Stimulated activated CD8-positive, alpha-beta memory T cell treated with anti-CD3 and anti-CD28 coated beads, Interleukin-12 subunit alpha, Interleukin-12 subunit beta, amount 100 ng/mL, for 4 hours (primary cell): ENCODE data around the gene SLC35F3.

ENCODE experiments used
- DNase-seq: peaks from one replicate; pipeline ENCODE4 v3.0.0-alpha.2; 2020; ENCODE audit warnings: low read depth

SLC35F3 gene

DNA sequence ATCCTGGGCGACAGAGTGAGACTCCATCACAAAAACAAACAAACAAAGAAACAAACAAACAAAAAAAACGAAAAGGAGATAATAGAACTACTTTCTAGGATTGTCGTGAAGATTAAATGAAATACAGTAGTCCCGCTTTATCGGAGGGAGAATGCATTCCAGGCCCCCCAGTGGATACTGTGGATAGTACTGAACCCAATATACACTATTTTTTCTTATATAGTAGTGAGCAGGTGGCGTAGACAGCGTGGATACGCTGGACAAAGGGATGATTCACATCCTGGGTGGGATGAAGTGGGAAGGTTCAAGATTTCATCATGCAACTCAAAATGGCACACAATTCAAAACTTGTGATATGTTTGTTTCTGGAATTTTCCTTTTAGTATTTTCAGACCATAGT lies 8.0 kb downstream of the SLC35F3 start:
- DNase-seq, result no peak

DNA sequence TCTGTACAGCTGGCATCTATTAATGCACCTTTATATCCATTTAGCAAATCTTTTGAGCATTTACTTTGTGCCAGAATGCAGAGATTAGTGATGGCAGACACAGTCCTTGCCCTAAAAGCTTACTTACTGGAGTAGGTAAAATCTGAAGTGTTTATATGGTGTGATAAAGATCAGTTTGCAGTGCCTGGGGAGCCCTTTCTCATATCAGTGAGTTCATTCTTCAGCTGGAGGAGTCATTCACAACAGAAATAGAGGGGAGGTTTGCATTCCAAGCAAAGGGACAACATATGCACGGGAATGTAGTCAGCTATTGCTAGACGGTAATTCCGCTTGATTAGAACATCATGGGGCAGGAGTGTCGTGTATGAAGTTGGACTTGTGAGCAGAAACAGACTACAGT lies 8.4 kb downstream of the SLC35F3 start:
- no peak for DNase-seq

DNA sequence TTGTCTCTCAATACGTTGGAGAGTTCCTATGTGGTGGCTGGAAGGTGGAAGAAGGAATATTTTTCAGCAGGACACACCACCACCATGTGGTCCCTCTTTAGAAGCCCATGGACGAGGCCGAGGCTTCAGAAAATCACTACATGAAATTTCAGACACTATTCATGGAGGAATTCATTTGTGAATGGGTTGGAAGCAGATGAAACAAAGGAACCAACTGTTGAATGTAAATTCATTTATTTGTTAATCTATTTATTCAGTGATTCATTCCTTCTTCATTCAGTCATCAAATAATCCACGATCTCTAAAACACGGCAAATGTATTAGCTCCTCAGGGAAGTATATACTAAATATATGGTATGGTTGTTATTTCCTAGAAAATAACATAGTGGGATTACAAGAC lies 12.2 kb downstream of the SLC35F3 start:
- no peak for DNase-seq

DNA sequence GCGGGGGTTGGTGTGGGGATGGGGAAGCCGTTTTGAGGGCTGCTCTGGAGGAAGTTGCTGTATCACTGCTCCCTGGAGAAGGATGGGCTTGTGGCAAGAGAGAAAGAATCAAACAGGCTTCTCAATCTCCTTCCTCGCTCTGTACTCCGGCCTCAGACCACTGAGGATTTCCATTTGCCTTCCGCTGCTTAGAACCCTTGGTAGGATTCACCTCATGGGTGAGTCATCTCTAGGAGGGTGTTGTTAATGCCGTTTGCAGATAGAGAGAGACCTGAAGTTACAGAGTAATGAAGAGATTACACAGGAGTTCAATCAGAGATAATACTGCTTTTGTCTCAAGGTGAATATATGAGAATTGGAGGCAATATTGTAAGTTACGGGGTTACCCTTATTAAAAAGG lies 15.3 kb downstream of the SLC35F3 start:
- no peak for DNase-seq

DNA sequence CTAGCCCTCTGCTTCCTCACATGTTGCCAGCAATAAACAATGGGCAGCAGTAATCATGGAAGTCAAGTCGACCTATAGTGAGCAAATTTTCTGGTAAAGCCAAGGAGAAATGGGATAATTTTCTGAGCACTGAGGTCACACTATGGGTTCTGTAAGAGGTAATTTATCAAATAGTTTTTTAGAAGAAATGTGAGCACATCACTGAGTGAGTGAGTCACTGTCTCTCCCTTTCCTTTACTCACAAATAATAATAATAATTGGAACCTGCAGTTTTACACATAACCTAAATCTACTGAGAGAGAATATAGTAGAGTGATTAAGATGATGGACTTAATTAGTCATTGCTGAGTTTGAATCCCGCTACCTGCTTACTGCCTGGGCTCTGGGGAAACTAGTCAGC lies 23.6 kb downstream of the SLC35F3 start:
- no peak for DNase-seq

DNA sequence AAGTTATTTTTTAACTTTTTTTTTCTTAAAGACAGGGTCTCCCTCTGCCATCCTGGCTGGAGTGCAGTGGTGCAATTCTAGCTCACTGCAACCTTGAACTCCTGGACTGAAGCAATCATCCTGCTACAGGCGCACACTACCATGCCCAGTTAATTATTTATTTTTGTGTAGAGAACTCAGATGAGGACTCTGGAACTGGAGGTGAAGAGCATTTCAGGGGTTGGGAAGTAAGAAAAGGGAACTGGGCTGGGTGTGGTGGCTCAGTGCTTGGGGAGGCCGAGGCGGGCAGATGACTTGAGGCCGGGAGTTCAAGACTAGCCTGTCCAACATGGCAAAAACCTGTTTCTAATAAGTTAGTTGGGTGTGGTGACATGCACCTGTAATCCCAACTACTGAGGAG lies 28.9 kb downstream of the SLC35F3 start:
- DNase-seq, result no peak

DNA sequence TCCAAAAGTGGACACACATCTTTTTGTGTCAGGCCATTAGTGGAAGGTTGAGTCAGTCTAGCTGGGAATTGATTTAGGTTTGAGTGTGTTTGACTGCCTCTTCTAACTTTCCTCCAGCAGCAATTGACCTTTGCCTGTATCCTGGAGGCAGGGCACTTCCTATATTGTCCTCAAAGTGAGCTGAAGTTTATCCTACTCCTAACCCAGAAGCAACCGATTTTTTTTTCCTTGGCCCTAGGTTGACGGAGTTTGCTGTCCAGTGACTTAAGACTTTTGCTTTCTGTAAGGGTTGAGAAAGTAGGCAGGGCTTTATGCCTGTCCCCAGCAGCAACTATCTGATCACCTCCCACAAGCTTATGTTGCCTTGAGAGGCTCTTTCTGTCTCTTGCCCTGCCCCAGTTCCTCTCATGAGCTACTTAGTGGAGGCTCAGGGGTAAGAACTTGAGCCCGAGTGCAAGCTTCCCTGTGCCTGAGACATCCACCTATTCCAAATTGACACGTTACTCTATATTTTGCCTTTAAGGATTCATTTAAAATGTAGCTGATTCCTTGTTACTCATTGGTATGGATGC lies 30.9 kb downstream of the SLC35F3 start:
- no peak for DNase-seq

DNA sequence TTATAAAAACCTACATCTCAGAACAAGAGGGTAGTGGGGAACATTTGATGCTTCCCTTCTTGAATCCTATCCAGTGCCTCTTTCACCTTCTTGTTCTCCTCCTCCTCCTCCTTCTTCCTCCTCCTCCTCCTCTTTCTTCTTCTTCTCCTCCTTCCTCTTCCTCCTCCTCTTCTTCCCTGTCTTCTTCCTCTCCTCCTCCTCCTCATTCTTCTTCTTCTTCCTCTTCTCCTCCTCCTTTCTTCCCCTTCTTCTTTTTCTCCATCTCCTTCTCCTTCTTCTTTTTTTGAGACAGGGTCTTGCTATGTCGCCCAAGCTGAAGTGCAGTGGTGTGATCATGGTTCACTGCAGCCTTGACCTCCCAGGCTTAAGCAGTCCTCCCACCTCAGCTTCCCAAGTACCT lies 31.9 kb downstream of the SLC35F3 start:
- DNase-seq, result no peak

DNA sequence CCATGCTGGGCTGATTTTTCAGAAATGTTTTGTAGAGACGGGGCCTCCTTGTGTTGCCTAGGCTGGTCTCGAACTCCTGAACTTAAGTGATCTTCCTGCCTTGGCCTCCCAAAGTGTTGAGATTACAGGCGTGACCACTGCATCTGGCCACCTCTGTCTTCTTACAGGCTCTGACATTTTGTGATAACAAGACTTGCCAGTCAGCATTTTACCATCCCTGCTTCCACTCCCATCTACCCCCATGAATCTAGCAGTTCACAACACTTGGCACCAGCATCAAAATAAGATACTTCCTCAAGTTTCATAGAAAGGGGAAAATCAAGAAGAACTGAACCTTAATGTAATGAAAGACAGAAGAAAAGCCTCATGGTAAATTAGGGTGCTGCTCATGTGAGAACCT lies 32.4 kb downstream of the SLC35F3 start:
- no peak for DNase-seq

DNA sequence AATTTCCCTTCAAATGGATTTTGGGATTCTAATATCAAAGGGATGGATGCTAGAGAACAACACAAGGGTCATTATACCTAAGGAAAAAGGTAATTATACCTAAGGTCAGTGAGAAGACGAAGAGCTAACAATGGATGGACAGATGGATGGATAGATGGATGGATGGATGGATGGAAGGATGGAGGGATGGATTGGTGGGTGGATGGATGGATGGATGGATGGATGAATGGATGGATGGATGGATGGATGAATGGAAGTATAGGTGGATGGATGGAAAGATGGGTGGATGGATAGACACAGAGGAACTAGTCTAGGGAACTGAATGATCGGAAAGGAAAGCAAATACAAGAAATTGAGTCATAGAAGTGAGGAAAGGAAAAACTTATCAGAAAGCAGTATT lies 34.0 kb downstream of the SLC35F3 start:
- no peak for DNase-seq

DNA sequence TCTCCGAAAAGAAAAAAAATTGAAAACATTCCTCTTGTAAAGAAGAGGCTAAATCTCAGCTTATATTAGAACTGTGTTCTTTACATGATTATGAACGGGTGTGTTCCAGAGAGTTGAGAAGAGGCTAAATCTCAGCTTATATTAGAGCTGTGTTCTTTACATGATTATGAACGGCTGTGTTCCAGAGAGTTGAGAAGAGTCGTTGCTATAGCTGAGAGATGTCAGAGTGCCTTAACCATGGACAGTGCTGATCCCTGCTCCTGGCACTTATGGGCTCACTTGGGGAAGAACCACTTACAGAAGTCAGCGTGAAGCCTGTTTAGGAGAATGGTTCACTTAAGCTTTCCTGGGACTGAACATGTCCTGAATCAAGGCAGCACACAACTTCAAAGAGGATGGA lies 35.0 kb downstream of the SLC35F3 start:
- DNase-seq, result no peak

DNA sequence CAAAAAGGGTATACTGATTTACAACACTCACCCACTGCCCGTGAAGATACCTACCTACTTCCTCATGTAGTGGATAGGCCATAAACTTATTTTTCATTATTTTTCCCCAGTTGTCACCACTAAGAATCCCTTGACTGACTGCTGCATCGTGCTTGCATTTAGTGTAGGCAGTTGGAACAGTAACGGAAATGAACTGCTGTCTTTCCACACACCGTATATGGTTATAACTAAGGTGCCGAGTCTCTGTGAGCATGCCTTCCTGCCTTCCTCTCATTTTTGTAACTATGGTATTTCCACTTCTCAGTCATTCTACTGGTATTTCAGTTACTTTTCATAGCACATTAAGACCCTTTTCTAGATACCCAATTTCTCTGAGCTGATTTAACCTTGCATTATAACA lies 36.4 kb downstream of the SLC35F3 start:
- no peak for DNase-seq

DNA sequence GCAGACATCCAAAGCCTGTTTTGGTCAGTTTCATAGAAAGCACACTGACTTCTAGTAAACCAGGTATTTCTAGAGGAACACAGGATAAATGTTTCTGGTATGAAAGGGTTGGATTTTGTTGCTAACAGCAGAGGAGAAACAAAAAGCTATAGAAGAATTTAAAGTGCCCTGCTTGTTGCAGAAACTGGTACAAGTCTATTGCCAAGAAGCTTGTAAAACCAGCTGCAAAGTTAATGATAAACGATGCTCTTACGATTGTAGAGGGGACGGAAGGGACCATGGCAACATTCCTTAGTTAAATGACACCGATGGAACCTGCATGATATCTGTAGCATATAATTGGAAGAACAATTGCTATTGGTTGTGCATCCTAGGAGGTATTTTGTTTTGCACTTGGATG lies 40.1 kb downstream of the SLC35F3 start:
- DNase-seq, result no peak

DNA sequence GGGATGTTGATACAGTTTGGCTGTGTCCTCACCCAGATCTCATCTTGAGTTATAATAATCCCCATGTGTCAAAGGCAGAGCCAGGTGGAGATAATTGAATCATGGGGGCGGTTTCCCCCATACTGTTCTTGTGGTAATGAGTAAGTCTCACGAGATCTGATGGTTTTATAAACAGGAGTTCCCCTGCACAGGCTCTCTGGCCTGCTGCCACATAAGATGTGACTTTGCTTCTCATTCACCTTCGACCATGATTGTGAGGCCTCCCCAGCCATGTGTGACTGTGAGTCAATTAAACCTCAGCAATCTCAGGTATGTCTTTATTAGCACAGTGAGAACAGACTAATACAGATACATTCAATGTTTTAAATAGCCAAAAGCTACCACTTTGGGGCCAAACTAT lies 41.1 kb downstream of the SLC35F3 start:
- DNase-seq, result no peak

DNA sequence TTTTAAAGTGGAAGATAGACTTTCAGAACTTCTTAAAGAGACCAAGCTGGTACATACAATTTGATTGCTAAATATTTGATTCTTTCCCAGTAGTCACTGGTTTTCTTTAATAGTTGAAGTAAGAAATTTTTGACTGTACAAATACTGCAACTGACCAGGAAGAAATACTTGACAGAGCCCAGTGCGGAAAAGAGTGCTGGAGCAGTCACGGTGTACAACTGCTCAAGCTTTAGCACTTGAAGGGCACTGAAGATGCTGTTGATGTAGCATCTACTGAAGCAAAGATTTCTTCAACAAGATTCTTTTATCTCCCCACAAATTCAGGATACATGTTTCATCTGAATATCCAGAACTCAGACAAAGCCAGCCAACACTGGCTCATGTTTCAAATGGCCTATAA lies 41.5 kb downstream of the SLC35F3 start:
- DNase-seq, result no peak

DNA sequence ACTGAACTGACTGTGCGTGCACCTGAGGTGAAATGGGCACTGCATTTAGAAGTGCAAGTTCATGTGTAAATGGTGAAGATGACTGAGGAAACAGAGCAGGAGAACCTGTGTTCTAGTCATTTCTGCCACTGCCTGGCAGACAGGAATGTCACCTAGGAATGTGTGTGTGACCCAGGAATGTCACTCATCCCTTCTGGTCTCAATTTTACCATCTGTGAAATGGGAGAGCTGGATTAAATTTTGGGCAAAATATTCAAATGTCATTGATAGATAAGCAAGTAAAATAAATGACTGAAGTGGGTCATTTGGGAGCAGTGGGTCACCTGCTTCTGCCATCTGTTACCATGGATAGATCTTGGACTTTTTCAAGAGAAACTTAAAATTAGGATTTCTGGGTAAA lies 42.2 kb downstream of the SLC35F3 start:
- DNase-seq, result no peak

DNA sequence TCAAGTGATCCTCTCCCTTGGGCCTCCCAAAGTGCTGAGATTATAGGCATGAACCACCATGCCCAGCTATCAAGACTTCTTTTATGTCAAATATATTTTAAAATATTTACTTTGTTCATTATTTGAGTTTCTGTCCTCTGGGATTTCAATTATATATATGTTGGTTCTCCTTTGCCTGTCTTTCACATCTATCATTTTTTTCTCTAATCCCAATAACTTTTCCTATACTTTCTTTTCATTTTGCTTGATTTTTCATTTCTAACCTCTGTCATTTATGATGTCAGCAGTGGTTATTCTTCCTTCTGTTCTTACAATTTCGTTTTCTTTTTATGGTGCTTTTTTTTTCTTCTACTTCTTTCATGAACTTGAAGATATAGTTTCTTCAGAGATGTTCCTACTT lies 47.3 kb downstream of the SLC35F3 start:
- no peak for DNase-seq

DNA sequence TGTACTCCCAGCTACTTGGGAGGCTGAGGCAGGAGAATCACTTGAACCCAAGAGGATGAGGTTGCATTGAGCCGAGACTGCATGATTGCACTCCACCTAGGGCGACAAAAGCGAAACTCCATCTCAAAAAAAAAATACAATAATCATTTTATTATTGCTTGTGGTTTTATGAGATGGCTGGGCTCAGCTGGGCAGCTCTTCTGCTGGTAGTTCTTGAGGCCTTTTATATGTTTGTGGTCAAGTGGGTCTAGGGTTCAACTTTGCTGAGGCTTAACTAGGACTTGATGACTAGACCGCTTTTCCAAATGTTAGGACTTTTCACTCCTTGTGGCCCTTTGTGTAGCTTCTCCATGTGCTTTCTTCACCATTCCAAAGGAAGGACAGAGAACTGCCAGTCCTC lies 53.2 kb downstream of the SLC35F3 start:
- DNase-seq, result no peak

DNA sequence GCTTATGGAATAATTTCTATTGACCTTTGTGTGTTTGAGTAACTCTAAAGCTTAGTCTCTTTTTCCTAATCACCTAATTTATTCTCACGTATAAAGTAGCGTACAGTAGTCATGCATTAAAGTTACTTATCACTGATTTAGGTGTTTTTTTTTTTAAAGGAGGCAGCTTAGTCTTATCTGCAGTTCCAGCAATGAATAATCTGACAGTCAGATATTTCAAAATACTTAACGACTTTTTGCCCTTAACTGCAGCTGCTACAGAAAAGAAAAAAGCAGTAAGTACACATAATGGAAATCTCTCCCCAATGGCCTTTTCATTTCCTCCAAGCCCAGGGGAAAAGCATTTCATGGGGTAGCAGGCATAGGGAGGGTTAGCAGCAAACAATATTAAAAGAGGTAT lies 54.6 kb downstream of the SLC35F3 start:
- no peak for DNase-seq

DNA sequence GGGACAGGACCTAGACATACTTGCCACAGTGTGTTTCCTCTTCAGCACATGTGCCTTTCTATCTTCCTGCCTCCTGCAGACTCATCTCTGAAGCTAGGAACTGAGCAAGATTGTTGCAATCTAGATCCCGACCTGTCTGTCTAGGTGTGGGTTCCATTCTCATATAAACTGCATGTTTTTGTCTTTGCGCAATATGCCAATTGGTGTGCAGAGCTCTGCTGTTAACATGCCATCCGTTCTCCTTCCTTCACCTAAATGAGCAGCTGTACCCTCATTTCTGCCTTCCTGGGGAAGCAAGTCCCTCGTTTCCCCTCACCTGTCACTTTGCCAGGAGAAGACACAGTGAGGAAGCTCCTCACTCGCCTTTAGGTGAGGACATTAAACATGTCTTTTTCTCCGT lies 55.5 kb downstream of the SLC35F3 start:
- DNase-seq, result no peak

DNA sequence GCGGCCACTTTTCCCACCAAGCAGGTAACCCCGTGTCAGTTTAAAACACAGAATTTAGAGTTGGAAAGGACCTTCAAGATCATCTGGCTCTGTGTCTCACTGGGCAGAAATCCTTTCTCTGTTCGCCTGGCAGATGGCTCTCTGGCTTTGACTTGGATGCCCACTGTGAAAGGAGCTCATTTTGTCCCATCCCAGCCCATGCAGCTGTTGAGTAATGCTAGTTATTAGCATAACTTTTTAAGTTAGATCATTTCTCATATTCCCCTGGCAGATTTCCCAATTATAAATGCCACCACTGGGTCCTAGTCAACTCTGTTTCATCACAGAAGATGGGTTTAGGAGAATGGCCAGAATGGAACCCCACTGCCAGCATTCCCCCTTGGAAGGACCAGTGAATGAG lies 55.9 kb downstream of the SLC35F3 start:
- DNase-seq, result no peak

DNA sequence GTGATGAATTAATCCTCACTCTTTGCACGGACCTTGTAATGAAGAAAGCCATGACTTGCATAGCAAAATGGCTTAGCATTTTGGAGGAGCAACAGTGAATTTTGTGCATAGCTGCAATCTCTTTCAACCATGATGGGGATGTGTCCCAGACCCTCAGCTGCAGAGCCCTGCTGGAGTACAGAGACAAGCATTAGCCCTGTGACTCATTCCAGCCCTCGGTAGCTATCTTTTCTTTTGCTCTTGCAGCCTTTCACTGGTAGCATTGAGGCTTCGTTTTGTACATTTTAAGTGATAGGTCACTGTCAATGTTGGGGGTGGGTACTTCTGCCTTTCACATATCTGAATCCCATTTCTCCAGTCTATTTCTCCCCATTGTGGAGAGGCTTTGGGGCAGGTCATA lies 58.4 kb downstream of the SLC35F3 start:
- DNase-seq, result no peak

DNA sequence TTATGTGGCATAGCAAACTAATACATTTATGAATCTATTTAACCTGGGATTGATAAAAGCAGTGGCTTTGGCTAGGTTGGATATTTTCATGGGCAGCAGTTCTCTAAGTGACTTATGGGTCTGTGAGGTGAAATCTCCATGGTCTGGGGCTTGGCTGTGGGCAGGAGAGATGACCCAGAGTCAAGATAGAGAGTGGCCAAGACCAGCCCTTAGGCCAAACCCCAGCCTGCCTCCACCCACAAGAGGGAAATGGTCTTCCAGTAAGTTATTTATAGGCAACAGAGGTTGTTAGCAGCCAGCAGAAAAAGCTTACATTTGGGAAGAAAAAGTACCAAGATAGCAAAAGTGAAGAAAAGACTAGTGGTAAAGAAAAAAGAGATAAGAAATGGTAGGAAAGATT lies 61.4 kb downstream of the SLC35F3 start:
- DNase-seq, result no peak

DNA sequence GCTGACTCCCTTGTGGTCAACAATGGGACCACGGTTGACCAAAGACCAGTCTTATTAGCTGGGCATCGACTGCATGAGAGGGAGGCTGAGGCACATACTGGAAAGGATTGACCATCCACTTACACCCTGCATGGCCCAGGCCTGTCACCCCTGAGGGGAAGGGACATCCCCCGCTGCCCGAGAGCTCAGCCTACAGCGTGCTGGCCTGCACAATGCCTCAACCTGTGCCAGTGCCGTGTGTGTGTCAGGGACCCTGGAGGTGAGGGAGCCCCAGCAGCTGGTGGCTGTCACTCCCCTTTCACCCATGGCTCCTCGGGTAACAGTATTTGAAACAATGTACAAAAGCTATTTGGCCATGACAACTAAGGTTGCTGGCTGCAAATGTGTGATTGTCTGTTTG lies 67.3 kb downstream of the SLC35F3 start:
- DNase-seq, result no peak

DNA sequence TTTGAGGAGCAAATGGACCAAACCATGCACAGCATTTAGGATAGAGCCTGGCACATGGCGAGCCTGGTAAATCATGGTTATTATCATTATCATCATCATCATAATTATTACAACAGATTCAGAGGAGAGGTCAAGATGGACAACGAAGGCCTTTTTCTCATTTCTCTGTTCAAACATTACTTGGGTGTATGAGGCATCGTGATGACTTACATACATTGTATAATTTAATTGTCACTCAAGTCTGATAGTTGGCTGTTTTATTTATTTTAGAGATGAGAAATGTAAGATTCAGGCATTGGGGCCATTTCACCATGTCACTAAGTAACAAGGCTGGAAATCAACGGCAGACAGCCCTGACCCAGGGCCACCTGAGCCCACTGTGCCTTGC lies 68.1 kb downstream of the SLC35F3 start:
- no peak for DNase-seq
